ENCODE results near the gene FAM227B.

FAM227B gene

DNA sequence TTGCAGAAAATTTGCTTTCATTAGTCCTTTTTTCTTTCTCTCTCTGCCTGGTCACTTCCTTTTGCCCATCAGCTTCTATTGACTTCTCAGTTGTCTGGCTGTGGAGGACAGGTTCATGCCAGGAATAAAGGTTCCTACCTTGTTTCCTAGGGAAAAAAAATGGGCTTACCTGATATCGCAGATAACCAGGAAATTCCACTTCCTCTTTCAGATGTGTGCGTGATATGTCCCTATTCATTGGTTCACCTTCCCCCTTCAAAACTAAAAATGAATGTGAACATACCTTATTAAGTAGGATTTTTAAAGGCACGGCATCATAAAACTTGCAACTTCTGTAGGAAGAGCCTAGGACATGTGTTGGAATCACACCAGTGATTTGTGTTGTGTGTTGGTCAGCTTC, 317.6 kb downstream of the FAM227B start:
- no peak for DNase-seq (ENCODE audit: low read depth in 4 of 4, low spot score in 1 of 4)

DNA sequence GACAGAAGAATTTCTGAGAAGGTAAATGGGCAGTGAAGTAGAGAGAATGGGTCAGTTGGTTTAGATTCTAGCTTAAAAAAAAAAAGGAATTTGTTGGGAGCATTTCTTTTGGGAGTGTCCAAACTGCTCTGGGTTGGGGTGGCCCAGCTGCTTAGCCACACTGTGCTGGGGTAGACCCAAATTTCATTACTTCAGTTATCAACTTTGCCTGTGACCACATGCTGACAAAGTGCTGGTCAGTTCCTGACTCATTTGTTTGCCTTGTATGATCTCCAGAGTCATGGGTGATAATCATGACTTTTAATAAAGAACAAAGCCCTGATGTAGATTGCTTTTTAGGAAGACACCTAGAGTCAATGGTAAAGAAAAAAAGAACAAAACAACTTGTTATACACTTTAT, 319.1 kb downstream of the FAM227B start:
- no peak for DNase-seq (ENCODE audit: low read depth in 4 of 4, low spot score in 1 of 4)

DNA sequence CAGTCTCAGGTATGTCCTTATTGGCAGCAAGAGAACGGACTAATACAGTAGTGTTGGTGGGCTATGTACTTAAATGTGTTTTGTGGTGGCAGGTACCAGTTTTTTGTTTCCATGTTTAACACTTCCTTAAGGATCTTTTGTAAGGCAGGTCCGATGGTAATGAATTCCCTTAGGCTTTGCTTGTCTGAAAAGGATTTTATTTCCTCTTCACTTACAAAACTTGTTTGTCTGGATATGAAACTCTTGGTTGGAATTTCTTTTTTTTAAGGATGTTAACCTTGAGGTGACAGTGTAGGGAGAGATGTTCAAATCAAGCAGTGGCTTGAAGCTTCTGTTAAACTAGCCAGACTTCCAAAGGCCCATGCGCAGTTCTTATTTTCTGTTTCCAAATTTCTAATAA, 319.8 kb downstream of the FAM227B start:
- DNase-seq (ENCODE audit: low read depth in 4 of 4, low spot score in 1 of 4) = no peak

DNA sequence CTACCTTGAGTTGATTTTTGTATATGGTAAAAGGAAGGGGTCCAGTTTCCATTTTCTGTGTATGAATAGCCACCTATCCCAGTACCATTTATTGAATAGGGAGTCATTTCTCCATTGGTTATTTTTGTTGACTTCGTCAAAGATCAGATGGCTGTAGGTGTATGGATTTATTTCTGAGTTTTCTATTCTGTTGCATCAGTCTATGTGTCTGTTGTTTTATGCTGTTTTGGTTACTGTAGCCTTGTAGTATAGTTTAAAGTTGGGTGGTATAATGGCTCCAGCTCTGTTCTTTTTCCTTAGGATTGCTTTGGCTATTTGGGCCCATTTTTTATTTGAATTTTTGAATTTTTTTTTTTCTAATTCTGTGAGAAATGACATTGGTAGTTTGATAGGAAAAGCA, 323.0 kb downstream of the FAM227B start:
- DNase-seq (ENCODE audit: low read depth in 4 of 4, low spot score in 1 of 4) = no peak

DNA sequence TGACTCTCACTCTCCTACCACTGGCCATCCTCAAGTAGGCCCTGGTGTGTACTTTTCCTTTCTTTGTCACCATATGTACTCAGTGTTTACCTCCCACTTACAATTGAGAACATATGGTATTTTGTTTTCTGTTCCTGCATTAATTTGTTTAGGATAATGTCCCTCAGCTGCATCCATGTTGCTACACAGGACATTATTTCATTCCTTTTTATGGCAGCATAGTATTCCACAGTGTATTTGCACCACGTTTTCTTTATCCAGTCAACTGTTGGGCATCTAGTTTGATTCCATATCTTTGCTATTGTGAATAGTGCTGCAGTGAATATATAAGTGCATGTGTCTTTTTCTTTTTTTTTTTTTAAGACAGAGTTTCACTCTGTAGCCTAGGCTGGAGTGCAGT, 324.4 kb downstream of the FAM227B start:
- no peak for DNase-seq (ENCODE audit: low read depth in 4 of 4, low spot score in 1 of 4)

DNA sequence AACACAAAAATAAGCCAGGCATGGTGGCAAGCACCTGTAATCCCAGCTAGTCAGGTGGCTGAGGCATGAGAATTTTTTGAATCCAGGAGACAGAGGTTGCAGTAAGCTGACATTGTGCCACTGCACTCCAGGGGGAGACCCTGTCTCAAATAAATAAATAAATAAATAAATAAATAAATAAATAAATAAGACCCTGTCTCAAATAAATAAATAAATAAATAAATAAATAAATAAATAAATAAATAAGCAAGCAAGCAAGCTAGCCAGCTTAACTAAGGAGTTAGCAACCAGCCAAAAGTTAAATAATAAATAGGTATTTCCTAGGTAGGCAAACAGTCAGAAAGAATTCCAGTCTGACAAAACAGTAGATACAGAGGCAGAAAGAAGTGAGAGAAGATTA, 326.7 kb downstream of the FAM227B start:
- no peak for DNase-seq (ENCODE audit: low read depth in 4 of 4, low spot score in 1 of 4)

DNA sequence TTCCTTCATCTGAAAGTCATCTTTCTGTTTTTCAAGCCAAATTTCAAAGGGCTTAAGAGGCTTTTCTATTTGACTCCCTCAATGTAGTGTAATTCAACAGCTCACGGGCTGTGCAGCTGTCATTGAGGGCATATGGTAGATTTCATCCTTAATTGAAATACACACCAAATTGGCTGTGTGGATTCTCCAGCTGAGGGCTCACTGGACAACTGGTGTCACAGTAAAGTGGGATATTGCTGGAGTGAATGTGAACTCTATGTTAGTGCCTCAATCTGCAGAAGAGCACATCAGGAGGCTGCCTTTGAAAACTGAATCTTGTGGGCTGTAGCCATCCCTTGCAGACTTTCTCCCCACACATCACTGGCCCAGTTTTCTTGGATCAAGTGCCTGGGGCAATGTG, 330.4 kb downstream of the FAM227B start:
- DNase-seq (ENCODE audit: low read depth in 4 of 4, low spot score in 1 of 4) = no peak

DNA sequence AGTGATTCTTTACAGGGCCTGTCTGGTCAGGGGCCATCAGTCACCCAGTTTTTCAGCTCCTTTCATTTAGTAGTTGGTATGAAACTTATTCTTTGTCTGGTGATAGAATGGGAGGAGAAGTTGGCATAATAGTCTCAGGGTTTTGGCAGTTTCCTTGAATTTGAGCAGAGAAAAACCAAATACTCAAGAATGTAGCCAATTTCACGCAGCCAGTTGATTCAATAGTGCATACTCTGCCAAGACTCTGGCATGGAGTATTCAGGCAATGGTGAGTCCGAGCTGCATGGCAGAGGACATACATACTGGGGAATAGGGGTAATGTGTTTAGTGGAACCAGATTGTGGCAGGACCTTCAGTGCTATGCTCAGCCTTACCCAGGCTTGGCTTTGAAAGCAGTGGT, 332.2 kb downstream of the FAM227B start:
- DNase-seq (ENCODE audit: low read depth in 4 of 4, low spot score in 1 of 4) = no peak

DNA sequence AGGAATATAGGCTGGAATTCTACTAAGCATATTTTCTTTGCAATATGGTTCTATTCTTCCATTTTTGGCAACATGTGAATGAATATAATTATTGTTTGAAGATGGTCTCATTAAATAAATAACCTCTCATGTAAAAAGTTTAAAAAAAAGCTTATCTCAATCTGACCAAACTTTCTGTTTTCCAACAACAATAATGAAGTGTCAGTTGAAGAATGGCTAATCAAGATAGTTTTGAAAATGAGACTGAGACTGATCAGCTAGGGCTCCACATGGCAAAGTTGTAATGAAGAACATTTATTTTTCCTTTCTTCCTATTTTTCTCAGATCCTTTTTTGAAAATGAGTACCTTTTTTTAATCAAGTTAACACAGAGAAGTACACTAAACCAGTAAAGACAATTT, 333.1 kb downstream of the FAM227B start:
- no peak for DNase-seq (ENCODE audit: low read depth in 4 of 4, low spot score in 1 of 4)

DNA sequence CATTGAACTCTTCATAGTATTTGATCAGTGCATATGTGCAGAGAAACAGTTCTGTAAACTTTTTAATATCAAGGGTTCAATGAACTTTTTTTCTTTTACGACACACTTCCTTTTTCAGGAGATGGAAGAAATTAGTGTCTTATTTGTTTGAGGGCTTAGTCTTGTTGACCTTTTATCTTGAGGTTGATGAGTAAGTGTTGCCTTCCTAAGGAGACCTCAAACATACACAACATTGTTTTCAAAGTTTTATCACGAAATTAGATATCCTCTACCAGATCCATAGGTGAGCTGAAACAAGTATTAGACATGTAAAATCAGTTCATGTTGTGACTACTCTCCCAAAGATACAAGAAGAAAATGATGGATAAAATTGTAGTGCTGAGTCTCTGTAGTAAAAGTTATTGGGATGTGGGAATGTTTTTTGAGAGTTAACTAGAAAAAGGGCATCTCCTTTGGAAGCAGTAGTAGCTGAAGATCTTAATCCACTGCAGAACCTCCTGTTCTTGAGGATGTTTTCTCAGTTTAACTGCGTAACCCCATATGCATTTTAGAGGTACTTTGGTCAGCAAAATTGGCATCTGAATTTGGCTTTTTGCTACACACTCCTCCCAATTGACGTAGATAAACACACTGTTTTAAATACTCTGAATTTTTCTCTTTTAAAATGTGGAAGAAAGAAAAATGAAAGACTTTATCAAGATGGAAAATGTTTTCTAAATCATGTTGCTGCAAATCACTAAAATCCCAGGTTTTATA, 333.8 kb downstream of the FAM227B start:
- DNase-seq (ENCODE audit: low read depth in 4 of 4, low spot score in 1 of 4) = no peak

DNA sequence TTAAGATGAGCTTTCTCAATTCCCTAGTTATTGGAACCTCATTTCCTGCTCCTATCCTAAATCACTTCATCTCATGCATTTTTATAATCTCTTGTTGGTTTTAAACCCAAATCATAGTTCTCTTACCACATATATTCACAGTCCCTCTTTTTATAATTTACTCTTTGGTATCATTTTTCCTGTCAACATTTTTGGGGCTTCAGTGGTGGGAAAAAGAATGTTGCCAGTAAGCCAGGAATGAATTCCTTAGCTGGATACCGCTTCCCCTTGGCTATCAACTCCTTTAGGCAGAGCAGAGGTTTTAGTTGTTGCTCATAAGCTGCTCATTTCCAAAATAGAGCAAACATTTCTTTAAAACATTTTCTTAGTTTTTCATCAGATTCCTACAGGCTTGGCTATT, 338.3 kb downstream of the FAM227B start:
- no peak for DNase-seq (ENCODE audit: low read depth in 4 of 4, low spot score in 1 of 4)

DNA sequence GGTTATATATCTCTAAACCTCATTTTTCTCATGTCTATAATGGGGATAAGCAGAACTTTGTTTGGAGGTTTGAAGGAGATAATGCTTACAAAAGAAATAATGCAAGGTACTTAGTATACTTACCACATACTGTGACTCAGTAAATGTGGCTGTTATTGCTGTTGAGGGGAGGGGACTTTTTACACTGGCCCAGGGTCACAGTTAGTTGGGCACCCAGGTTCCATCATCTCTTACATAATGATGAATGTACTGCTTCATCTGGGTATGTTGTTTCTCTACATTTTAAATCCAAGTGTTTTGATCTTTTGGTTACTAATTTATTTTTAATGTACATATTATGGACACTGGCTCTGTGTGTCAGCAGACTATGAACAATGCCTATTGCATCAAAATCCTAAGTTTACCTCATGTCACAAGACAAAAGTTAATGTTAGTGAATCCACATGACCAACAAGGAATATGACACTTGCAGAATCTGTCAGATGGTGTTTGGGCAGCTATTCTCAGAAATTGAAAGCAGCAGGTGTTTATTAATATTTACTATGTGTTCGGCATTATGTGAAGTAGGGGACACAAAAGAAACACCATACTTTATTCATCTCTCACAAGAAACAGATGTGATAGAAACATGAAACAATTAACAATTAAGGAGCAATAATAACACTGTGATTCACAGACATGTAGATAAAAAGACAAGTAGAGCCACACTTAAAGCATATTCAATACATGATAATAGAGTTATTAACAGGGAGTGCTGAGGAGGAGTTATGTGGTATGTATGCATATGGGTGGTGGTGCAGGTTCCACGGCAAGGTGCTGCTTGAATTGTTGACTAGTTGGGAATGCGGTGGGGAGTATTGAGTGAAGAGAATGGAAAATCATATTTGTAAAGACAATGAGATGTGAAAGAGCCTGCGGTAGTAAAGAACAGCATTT, 340.8 kb downstream of the FAM227B start:
- DNase-seq (ENCODE audit: low read depth in 4 of 4, low spot score in 1 of 4) = no peak

DNA sequence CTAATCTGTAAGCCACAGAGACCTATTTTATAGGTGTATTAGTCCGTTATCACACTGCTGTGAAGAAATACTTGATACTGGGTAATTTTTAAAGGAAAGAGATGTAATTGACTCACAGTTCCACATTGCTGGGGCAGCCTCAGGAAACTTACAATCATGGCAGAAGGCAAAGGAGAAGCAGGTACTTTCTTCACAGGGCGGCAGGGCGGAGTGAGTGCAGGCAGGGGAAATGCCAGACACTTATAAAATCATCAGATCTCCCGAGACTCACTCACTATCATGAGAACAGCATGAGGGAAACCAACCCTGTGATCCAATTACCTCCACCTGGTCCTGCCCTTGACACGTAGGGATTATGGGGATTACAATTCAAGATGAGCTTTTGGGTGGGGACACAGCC, 341.9 kb downstream of the FAM227B start:
- DNase-seq (ENCODE audit: low read depth in 4 of 4, low spot score in 1 of 4) = no peak
